ENCODE results near the gene SSBP3. TPM values are rescaled to one million over a fixed set of nuclear protein-coding genes. Genes with fewer than 3 reads are reported as not detected.

SSBP3 gene
- total RNA-seq, 3 donors from 2014 or later: 21.3 to 28.0 (median 25.6) TPM

DNA sequence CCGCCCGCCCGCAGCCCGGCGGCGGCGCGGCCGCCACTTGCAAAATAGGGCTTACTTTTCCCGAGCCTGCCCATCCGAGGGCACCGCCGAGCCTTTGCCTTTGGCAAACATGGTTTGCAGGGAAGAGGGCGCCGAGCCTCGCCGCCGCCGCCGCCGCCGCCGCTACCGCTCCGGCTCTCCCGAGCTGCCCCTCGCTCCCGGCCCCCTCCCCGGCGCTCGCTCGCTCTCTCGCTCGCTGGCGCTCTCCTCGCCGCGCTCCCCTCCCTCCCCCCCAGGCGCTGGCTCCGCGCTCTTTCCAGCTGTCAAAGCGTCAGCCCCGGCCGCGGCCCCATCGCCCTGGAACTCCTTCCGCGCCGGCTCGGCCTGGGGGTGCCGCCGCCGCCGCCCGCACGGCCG lies 298 bp downstream of the SSBP3 start:
- intact Hi-C loops (cut with DNase I; ENCODE audit: low total_unique reads): loop anchor here (2.0 to 10.0 kb wide), 3 partner anchors 83 to 399 kb away; partner anchors contain the start of gene TTC22
- no peak for DNase-seq (ENCODE audit: low spot score in 2 of 2)
- peaks cover 12 to 23% of the 10 kb centered on the region in 2 donors for H3K4me1 ChIP-seq
- H3K27ac ChIP-seq: peak overlapping the region in 1 of 2 donors; percentile 98
- peak overlapping the region; percentile 94 to 99 (median 96) for H3K4me3 ChIP-seq
- H3K9me3 ChIP-seq: no peaks in the 10 kb centered on the region
- TF ChIP-seq POLR2A (IDR thresholded peaks at IDR 0.05): no peak
- TF ChIP-seq, protein P1, sequence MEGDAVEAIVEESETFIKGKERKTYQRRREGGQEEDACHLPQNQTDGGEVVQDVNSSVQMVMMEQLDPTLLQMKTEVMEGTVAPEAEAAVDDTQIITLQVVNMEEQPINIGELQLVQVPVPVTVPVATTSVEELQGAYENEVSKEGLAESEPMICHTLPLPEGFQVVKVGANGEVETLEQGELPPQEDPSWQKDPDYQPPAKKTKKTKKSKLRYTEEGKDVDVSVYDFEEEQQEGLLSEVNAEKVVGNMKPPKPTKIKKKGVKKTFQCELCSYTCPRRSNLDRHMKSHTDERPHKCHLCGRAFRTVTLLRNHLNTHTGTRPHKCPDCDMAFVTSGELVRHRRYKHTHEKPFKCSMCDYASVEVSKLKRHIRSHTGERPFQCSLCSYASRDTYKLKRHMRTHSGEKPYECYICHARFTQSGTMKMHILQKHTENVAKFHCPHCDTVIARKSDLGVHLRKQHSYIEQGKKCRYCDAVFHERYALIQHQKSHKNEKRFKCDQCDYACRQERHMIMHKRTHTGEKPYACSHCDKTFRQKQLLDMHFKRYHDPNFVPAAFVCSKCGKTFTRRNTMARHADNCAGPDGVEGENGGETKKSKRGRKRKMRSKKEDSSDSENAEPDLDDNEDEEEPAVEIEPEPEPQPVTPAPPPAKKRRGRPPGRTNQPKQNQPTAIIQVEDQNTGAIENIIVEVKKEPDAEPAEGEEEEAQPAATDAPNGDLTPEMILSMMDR (IDR thresholded peaks at IDR 0.05): no peak
- TF ChIP-seq POLR2AphosphoS5 (IDR thresholded peaks at IDR 0.05): no peak
- no peaks in the 10 kb centered on the region for H3K27me3 ChIP-seq
- no peaks in the 10 kb centered on the region for H3K36me3 ChIP-seq

- H3K27me3 ChIP-seq: no peaks in the 10 kb centered on the region
- no peak for DNase-seq (ENCODE audit: low spot score in 2 of 2)
- H3K4me3 ChIP-seq: peak overlapping the region; percentile 94 to 99 (median 96)
- intact Hi-C loops (cut with DNase I; ENCODE audit: low total_unique reads): loop anchor here (10.0 kb wide), 2 partner anchors 140 to 400 kb away; partner anchors contain the start of gene TTC22
- peak overlapping the region; percentile 67 to 98 for H3K27ac ChIP-seq
- no peaks in the 10 kb centered on the region for H3K9me3 ChIP-seq
- no peaks in the 10 kb centered on the region for H3K36me3 ChIP-seq
- peak in 1 of 3 donors; percentile 27 for TF ChIP-seq POLR2AphosphoS5 (IDR thresholded peaks at IDR 0.05)
- TF ChIP-seq, protein P1 (IDR thresholded peaks at IDR 0.05): no peak
- H3K4me1 ChIP-seq: peaks cover 12 to 23% of the 10 kb centered on the region in 2 donors
Observed at GRCh38 chr1:54404939-54405897, 976 bp downstream of the SSBP3 start.

DNA sequence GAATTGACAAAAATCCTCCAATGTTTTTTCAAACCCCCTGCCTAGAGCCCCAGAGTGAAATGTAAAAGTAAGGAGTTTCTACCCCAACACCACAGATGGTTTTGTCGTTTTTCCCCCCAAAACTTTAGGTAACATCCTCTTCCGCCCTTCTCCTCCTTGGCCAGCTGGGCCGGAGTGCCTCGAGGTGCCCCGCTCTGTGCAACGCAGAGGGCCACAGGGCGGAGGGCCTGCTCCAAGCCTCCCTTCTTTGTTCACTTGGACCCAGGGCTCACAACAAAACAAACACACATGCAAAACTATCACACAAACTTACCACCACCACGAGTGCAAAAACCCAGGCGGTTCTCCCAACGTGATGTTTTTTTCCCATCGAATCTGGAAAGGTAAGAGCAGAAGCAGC lies 1.9 kb downstream of the SSBP3 start:
- TF ChIP-seq POLR2A (IDR thresholded peaks at IDR 0.05) (no peak), POLR2AphosphoS5 (IDR thresholded peaks at IDR 0.05) (no peak)
- TF ChIP-seq, protein P1 (IDR thresholded peaks at IDR 0.05): no peak
- Histone ChIP-seq H3K9me3 (no peaks in the 10 kb centered on the region), H3K4me1 (peaks cover 12 to 22% of the 10 kb centered on the region in 2 donors), H3K27ac (peak overlapping the region; percentile 46 to 98), H3K36me3 (no peaks in the 10 kb centered on the region), H3K4me3 (peak overlapping the region; percentile 94 to 99 (median 96)), H3K27me3 (no peaks in the 10 kb centered on the region)
- intact Hi-C loops (cut with DNase I; ENCODE audit: low total_unique reads): loop anchor here (10.0 kb wide), 2 partner anchors 139 to 401 kb away; partner anchors contain the start of gene TTC22
- DNase-seq (ENCODE audit: low spot score in 2 of 2): no peak

DNA sequence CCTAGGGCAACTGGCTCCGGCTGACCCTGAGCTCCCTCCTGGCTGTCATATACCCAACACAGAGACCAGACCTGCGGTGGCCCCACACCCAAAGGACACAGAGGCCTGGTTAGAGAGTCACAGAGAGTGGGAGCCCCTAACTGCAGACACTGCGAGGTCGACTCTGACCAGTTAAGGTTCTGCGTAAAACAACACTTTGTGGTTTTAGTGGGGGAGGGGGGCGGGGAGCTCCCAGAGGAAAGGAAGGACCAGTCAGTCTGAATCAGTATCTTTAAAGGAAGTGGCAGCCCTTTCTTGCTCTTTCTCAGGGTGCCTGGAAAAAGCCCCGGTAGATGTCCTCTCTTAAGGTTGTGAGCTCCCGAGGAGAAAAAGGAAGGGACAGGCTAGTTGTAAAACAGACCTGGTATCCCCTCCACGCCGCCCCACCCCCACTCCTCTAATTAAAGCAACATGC lies 2.4 kb downstream of the SSBP3 start:
- H3K27ac ChIP-seq: peak overlapping the region; percentile 46 to 98
- peak overlapping the region; percentile 94 to 99 (median 96) for H3K4me3 ChIP-seq
- DNase-seq (ENCODE audit: low spot score in 2 of 2): no peak
- no peaks in the 10 kb centered on the region for H3K36me3 ChIP-seq
- TF ChIP-seq POLR2A (IDR thresholded peaks at IDR 0.05): no peak
- TF ChIP-seq, protein P1 (IDR thresholded peaks at IDR 0.05): no peak
- H3K4me1 ChIP-seq: peaks cover 11 to 18% of the 10 kb centered on the region in 2 donors
- no peaks in the 10 kb centered on the region for H3K27me3 ChIP-seq
- no peaks in the 10 kb centered on the region for H3K9me3 ChIP-seq
- intact Hi-C loops (cut with DNase I; ENCODE audit: low total_unique reads): loop anchor here (10.0 kb wide), 2 partner anchors 139 to 401 kb away; partner anchors contain the start of gene TTC22

Data from breast epithelium (tissue), 4 donors.